ENCODE data around the gene TVP23C. TPM values are rescaled to one million over a fixed set of nuclear protein-coding genes. Genes with fewer than 3 reads are reported as not detected.

Gene TVP23C
- total RNA-seq, 1 experiment from 2014 or later: 15.3 TPM

- Histone ChIP-seq H3K9me3 (no peaks in the 10 kb centered on the region), H3K36me3 (ENCODE audit: control insufficient read depth, insufficient read depth, low read length) (no peaks in the 10 kb centered on the region), H3K4me3 (ENCODE audit: low read depth, low read length) (no peak overlapping the region), H3K4me1 (no peaks in the 10 kb centered on the region), H3K27me3 (replicated peaks; ENCODE audit: control insufficient read depth, insufficient read depth, low read length) (no peaks in the 10 kb centered on the region)
- intact Hi-C loops (cut with micrococcal nuclease; ENCODE audit: unreplicated experiment): no loop called here
- no peak overlapping the region for H3K27ac Mint-ChIP-seq (ENCODE audit: unreplicated experiment)
- H3K27me3 Mint-ChIP-seq (ENCODE audit: insufficient read depth, unreplicated experiment): no peaks in the 10 kb centered on the region
- H3K4me3 Mint-ChIP-seq (ENCODE audit: unreplicated experiment): no peak overlapping the region
- ChIA-PET CTCF (no interaction called here), POLR2A (no interaction called here)
- TF ChIP-seq, protein P1, sequence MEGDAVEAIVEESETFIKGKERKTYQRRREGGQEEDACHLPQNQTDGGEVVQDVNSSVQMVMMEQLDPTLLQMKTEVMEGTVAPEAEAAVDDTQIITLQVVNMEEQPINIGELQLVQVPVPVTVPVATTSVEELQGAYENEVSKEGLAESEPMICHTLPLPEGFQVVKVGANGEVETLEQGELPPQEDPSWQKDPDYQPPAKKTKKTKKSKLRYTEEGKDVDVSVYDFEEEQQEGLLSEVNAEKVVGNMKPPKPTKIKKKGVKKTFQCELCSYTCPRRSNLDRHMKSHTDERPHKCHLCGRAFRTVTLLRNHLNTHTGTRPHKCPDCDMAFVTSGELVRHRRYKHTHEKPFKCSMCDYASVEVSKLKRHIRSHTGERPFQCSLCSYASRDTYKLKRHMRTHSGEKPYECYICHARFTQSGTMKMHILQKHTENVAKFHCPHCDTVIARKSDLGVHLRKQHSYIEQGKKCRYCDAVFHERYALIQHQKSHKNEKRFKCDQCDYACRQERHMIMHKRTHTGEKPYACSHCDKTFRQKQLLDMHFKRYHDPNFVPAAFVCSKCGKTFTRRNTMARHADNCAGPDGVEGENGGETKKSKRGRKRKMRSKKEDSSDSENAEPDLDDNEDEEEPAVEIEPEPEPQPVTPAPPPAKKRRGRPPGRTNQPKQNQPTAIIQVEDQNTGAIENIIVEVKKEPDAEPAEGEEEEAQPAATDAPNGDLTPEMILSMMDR (IDR thresholded peaks at IDR 0.05; ENCODE audit: insufficient read depth in 1 of 2, low read depth in 1 of 2, low read length in 1 of 2, severe bottlenecking in 1 of 2, unreplicated experiment in 1 of 2): no peak
- peaks cover 6% of the 10 kb centered on the region for H3K36me3 Mint-ChIP-seq (ENCODE audit: insufficient read depth, unreplicated experiment)
- no TSS peak for BruUV-seq (replicated peaks)
- no peaks in the 10 kb centered on the region for H3K9me3 Mint-ChIP-seq (ENCODE audit: unreplicated experiment)
- DNase-seq: no peak
- peaks cover 8% of the 10 kb centered on the region for H3K4me1 Mint-ChIP-seq (ENCODE audit: low read depth, unreplicated experiment)
These were observed 62.0 kb downstream of the TVP23C start for GRCh38 chr17:15501282-15501681.

- H3K9me3 Mint-ChIP-seq (ENCODE audit: unreplicated experiment): no peaks in the 10 kb centered on the region
- Histone ChIP-seq H3K4me1 (no peaks in the 10 kb centered on the region), H3K9me3 (no peaks in the 10 kb centered on the region), H3K27me3 (replicated peaks; ENCODE audit: control insufficient read depth, insufficient read depth, low read length) (no peaks in the 10 kb centered on the region), H3K36me3 (ENCODE audit: control insufficient read depth, insufficient read depth, low read length) (no peaks in the 10 kb centered on the region), H3K4me3 (ENCODE audit: low read depth, low read length) (no peak overlapping the region)
- no TSS peak for BruUV-seq (replicated peaks)
- intact Hi-C loops (cut with micrococcal nuclease; ENCODE audit: unreplicated experiment): no loop called here
- no peaks in the 10 kb centered on the region for H3K27me3 Mint-ChIP-seq (ENCODE audit: insufficient read depth, unreplicated experiment)
- ChIA-PET CTCF (no interaction called here), POLR2A (no interaction called here)
- H3K27ac Mint-ChIP-seq (ENCODE audit: unreplicated experiment): no peak overlapping the region
- no peak overlapping the region for H3K4me3 Mint-ChIP-seq (ENCODE audit: unreplicated experiment)
- peaks cover 8% of the 10 kb centered on the region for H3K4me1 Mint-ChIP-seq (ENCODE audit: low read depth, unreplicated experiment)
- TF ChIP-seq, protein P1 (IDR thresholded peaks at IDR 0.05; ENCODE audit: insufficient read depth in 1 of 2, low read depth in 1 of 2, low read length in 1 of 2, severe bottlenecking in 1 of 2, unreplicated experiment in 1 of 2): no peak
- DNase-seq: peak in 1 of 2 experiments; percentile 1
- H3K36me3 Mint-ChIP-seq (ENCODE audit: insufficient read depth, unreplicated experiment): peaks cover 6% of the 10 kb centered on the region
These were observed 65.2 kb downstream of the TVP23C start for GRCh38 chr17:15498107-15498506.

- H3K4me1 Mint-ChIP-seq (ENCODE audit: low read depth, unreplicated experiment): no peaks in the 10 kb centered on the region
- TF ChIP-seq, protein P1 (IDR thresholded peaks at IDR 0.05; ENCODE audit: insufficient read depth in 1 of 2, low read depth in 1 of 2, low read length in 1 of 2, severe bottlenecking in 1 of 2, unreplicated experiment in 1 of 2): no peak
- intact Hi-C loops (cut with micrococcal nuclease; ENCODE audit: unreplicated experiment): no loop called here
- no TSS peak for BruUV-seq (replicated peaks)
- Histone ChIP-seq H3K4me1 (no peaks in the 10 kb centered on the region), H3K36me3 (ENCODE audit: control insufficient read depth, insufficient read depth, low read length) (no peaks in the 10 kb centered on the region), H3K27me3 (replicated peaks; ENCODE audit: control insufficient read depth, insufficient read depth, low read length) (no peaks in the 10 kb centered on the region), H3K4me3 (ENCODE audit: low read depth, low read length) (no peak overlapping the region), H3K9me3 (no peaks in the 10 kb centered on the region)
- DNase-seq: no peak
- POLR2A ChIA-PET: no interaction called here
- no peaks in the 10 kb centered on the region for H3K36me3 Mint-ChIP-seq (ENCODE audit: insufficient read depth, unreplicated experiment)
- no peak overlapping the region for H3K4me3 Mint-ChIP-seq (ENCODE audit: unreplicated experiment)
- CTCF ChIA-PET: no interaction called here
- H3K27ac Mint-ChIP-seq (ENCODE audit: unreplicated experiment): no peak overlapping the region
- no peaks in the 10 kb centered on the region for H3K9me3 Mint-ChIP-seq (ENCODE audit: unreplicated experiment)
- H3K27me3 Mint-ChIP-seq (ENCODE audit: insufficient read depth, unreplicated experiment): no peaks in the 10 kb centered on the region
These were observed 66.3 kb downstream of the TVP23C start for GRCh38 chr17:15496735-15497670.

Measured in Caco-2 (cell line).